GM19467 (cell line): ENCODE data around the gene DMGDH.
"Not testable (repeated sequence)": the region's sequence is repeated elsewhere in the genome, so short reads cannot be mapped to it uniquely, and the experiment has no call there.

ENCODE experiments used
- ATAC-seq: cut with Tn5 transposase; IDR thresholded peaks from one replicate; pipeline ENCODE4 v1.9.1; 2021; ENCODE audit warnings: mild to moderate bottlenecking, moderate library complexity; ENCODE audit not compliant: unreplicated experiment

Gene DMGDH

DNA sequence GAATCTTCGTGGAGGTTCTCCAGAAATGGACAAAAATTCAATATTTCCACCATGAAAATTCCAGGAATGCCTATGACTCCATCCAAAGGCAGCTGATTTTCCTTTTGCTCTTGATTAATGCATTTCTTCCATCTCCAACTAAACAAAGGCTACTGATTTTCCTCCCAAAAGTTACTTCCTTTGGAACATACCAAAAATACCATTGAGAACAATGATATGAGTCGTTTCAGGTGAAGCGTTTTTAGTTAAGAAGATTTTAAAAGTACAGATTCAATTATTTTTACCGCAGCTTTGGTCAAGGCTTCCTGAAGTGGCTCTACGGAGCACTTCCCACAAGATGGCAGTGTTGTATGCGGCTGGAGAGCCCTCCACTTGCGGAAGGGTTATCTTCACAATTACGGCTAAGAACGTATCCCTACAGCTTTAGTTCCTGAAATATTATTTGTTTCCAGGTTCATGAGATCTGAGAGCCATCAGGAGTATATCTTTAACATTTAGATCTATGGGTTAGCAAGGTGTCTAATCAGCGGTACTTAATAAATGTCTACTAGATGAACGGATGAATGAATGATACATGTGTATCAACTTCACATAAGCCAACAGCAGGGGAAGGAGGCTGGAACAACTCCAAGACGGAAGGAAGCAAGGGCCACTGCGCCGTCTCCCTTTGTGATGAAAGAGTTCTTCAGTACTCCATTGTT is 48.5 kb downstream of the DMGDH start:
- ATAC-seq, result no peak

DNA sequence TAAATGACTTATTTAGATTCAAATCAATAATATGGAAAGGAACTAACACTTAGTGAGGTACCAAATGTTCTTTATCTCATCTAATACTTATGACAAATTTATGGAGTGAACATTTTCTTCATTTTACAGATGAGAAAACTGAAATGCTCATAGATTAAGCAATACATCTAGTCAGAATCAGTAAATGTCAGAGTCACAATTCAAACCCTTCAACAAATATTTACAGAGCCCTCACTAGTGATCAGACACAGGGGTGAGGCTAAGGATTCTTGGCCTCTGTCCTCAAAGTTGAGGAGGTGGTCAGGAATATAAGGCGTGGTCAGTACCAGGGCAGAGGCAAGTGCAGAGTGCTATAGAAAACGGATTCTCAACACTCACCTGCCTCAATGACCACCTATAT is 54.8 kb downstream of the DMGDH start:
- ATAC-seq, result no peak

DNA sequence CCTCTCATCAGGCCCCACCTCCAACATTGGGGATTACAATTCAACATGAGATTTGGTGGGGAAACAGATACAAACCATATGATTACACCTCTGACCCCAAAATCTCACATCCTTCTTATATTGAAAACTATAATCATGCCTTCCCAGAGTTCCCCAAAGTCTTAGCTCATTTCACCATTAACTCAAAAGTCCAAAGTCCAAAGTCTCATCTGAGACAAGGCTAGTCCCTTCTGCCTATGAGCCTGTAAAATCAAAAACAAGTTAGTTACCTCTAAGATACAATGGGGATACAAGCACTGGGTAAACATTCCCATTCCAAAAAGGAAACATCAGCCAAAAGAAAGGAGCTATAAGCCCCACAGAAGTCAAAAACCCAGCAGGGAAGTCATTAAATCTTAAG is 57.6 kb downstream of the DMGDH start:
- ATAC-seq, result no peak

DNA sequence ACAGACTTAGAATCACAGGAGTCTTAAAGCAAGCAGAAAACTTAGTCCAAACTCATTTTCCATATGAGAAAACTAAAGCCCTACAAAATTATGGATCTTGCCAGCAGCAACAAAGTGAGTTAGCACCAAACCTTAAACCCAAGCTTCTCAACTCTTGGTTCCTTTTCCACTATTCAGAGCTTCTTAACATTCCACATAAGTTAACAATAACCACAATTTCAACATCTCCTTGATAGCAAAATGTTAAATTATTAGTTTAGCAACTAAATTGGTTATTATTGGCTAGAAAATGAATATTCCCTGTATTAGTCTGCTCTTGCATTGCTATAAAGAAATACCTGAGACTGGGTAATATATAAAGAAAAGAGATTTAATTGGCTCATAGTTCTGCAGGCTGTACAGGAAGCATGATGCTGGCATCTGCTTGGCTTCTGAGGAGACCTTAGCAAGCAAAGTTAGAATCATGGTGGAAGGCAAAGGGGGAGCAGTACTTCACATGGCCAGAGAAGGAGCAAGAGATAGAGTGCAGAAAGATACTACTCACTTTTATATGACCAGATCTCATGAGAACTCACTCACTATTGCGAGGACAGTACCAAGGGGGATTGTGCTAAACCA is 58.1 kb downstream of the DMGDH start:
- ATAC-seq, result no peak

DNA sequence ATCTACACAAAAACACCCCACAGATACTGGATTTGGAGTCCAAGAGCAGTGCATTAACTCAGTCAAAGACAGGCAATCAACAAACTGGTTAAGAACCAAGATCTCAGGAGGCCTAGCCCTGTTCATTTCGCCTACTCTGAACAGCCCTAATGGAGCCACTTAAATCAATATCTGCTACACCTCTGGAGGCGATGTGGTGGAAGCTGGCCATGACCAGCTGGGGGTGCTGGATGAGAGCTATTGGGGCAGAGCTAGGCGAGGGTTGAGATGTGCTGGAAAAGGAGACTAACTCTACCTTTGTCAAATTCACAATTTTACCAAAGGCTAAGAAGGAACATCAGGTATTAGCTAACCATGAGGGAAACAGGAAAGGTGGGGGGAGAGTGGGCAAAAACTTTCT is 61.1 kb downstream of the DMGDH start:
- no peak for ATAC-seq

DNA sequence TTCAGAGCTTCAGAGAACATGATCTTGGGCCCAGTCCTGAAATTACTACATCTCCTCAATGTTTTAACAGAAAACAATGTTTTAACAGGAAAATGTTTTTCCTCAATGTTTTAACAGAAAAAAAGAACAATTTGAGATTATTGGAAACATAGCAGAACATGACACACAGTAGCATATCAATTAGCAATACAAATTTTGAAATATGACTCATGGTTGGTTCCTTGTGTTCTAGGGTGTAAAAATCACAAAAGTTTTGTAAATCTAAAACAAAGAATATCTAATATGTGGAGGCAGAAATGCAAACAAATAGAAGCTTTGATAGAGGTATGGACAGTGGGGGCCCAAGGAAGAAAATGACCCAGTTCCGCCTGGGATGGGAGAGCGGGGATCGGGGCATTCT is 61.6 kb downstream of the DMGDH start:
- ATAC-seq, result no peak

DNA sequence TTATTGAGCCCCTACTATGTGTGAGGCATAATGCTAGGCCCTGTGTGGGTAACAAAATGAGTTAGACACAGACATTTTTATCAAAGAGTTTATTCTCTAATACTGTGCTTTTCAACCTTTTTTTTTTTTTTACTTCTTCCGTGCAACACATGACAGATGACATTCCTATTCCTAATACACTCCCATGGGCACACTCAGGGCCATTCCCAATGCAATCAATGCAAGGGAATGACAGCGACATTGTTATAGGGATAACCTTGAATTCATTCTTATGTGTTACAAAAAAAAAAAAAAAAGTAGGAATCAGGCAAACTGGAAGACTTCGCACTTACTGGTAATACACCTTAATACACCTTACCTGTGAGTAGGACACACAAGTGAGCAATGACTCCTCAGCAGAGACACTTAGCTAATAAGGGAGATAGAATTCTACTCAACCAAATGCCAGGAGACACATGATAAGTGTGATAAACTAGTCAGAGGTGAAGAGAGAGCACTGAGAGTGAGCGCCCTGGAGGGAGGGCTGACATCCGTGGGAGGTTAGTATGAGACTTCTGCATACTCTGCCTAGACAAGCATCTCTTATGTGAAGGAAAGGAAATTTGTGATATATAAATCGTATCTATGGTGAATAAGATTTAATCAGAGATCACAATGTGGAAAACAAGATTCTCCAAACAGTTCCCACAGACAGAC is 63.4 kb downstream of the DMGDH start:
- ATAC-seq, result no peak

DNA sequence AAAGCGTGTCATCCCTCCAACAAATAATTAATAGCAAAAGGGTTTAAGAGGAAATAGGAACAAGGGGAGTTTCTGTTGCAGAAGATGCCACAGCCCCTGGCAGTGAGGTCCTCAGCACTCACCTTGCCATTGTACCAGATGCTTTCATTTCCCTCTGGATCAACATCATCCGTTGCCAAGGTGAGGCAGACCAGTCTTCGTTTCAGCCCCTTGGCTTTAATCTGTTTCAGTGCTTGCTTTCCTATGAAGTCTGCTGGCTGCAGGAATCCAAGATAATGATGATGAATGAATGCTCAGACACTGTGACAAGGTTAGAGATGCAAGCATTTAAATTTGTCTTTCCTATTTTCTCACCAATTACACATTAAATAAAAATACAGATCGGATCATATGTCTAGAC is 64.3 kb downstream of the DMGDH start:
- no peak for ATAC-seq

DNA sequence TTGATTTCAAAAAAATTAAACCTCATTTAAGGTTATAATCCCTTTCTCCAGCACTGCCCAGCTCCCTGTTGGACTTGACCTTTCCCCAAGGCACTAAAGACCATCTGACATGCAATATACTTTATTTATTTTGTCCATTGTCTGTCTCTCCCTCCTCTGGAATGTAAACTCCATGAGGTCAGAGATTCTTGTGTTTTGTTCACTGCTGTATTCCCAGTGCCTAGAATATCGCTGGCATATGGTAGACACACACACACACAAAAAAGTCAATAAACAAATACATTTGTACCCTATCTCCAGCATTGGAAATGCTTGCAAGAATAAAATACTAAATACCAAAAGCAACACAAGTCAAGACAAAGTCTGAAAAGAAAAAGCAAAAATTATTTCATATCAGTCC is 67.1 kb downstream of the DMGDH start:
- ATAC-seq, result no peak

DNA sequence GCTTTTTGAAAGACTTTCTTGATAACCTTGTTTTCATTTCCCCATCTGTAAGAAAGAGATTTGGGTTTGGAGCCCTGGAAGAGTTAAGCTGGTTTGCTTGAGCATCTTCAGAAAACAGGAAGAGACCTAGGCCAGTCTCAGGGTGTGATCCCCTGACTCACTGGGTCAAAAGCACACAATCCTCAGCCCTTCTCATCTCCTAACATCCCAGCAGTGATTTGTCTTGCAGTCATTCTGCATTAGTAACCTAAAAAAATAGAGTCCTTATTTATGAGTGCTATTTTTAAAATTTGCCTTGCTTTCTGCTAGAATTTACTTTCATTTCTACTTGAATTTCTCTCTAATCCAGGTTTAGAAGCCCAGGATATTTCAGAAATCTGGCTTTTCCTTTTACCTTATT is 68.0 kb downstream of the DMGDH start:
- no peak for ATAC-seq

DNA sequence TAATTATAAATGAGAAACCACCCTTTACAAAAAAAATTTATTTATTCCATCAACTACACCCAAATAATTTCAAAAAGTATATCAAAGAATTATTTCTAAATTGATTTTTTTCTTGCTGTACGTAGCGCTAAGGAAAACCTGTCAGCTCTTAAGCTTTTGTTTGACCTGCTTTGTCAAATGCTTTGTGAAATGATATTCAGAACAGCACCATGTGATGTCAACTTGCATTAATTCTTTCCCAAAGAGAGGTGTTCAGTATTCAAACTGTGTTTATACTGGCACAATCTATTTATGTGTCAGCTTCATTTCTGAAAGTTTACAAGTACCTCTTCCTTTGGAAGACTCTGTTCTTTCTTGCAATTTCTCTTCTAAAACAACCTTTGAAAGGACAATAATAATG is 72.4 kb downstream of the DMGDH start:
- ATAC-seq, result no peak

DNA sequence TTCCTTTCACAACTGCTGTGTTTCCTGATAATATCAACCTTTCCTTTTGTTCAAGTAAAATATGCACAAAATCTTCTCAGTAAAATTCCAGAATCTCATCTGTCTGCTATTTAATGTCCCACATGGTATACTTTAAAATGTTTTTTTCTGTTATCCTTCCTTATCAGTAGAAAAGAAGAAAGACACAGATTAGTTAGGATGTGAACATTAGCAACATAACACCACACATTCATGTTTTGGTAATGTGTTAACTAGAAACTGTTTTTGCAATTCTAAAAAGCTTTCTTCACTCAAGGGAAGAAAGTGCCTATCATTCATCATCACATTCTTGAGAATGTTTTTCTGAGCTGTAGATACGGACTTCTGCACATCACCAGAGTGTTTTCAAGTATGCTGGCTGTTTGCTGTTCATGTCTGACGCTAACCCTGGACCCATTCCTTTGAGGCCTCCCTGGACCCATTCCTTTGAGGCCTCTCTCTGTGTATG is 73.9 kb downstream of the DMGDH start:
- ATAC-seq, result no peak

DNA sequence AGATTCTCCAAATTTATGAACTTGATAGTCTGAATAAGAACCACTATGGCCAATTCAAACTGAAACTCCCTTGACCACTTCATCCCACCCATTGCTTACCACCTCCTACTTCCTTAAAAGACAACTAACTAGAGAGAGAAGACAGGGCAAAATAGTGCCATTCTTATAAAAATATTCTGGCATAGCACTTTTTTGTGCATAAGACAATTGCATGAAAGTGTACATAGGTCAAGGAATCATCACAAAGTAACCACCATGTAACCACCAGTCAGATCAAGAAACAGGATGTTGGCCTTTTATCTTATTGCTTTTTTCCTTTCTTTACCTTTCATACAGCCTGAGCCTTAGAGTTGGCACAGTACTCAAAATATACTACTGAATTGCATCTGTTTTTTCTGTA is 76.3 kb downstream of the DMGDH start:
- no peak for ATAC-seq

DNA sequence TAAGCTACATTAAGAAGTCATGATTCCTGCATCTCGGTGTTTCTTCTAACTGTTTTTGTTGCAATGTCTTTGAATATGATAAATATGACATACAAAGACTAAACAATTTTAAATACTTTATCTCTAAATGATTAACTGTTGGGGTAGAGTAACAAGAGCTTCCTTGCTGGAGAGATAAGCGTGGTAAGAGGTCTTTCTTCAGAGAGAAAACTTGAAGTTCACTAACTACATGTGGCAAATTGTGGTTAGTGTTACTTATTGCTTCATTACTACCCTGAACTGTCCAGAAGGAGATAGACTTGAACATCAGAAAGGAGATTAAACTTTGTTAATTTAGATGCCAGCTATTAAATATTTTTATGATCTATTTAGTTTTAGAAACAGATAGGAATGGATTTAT is 77.3 kb downstream of the DMGDH start:
- no peak for ATAC-seq

DNA sequence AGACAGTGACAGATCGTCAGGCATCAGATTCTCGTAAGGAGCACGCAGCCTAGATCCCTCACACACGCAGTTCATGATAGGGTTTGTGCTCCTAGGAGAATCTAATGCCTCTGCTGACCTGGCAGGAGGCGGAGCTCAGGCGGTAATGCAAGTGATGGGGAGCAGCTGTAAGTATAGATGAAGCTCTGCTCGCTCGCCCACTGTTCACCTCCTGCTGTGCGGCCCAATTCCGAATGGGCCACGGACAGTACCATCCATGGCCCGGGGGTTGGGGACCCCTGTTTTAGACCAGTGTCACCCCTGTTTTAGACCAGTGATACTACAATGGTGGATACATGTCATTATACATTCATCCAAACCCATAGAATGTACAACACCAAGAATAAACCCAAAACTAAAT is 80.4 kb downstream of the DMGDH start:
- ATAC-seq, result no peak

DNA sequence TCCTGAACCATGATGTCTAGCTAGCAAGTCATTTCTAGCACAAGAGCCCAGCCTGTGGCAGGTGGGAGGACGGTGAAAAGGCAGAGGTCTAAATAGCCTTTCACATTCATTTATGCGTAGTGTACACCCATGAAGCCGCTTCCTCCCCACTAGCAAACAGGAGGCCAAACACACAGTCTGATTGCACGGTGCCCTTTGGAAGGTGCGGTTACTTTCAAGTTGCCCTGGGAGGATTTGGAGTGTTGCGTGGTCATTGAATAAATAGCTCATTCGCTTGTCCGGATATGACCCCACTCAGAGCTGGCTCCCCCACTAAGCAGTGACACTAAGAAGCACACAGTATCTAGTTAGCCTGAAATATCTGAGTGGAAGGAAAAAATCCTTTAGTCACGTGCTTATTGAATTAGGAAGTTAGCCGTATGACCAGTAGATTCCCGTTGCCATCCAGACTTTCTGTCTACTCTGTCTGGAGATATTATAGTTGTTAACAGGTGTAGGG is 83.7 kb downstream of the DMGDH start:
- ATAC-seq, result peak; percentile 44

DNA sequence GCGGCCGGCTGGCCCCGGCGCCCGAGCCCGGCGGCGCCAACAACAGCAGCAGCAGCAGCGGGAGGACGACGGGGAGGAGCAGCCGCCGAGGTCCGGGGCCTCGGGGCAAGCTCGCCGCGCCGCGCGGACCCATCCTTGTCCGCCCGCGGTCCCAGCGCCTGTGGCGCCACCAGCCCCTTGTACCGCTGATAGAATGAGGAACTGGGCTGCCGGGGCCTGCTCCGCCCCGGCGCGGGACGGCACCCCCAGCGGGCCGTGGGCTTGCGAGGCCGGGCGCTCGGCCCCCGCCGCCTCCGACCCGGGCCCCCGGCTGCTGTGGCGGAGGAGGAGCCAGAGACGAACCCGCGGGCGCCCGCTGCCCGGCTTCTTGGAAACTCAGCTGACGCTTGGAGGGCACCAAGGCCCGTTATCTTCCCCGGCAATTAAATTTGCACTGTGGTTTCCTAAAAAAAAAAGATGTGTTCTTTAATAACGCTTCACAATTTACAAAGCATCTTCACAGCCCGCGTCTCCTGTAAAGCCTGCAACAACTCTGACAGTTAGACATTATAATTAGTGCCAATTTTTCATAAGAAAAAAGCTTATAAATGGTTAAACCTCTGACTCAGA is 84.3 kb downstream of the DMGDH start, which contains the start of gene ARSB:
ARSB (minus strand) TSS at position 195 of the 609 bp plus-strand sequence; CDS start at position 133, 62 bp downstream.
- peak; percentile 35 for ATAC-seq

DNA sequence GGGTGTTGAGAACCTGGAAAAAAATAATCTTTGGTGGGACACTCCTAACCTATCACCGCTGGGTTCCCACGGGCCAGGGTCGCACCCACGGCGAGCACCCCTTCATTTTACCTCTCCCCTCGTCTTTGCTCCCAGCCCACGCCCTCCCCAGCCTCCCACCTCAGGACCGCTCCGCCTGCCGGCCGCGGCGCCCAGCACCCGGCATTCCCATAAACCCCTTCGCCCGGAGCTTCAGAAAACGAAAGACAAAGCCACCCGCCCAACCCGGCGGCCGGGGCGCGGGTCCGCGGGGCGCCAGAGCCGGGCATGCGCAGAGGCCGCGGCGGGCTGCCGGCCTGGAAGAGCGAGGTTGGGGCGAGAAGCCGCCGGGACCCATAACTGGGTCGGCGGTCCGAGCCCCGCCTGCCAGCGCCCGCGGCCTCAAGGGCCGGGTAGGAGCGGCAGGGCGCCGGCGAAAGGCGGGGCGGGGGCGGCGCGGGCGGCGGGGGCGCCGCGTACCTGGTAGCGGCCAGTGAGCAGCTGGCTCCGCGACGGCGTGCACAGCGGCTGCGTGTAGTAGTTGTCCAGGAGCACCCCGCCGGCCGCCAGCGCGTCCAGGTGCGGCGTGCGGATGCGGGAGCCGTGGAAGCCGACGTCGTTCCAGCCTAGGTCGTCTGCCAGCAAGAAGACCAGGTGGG is 84.9 kb downstream of the DMGDH start:
- ATAC-seq, result peak; percentile 46

DNA sequence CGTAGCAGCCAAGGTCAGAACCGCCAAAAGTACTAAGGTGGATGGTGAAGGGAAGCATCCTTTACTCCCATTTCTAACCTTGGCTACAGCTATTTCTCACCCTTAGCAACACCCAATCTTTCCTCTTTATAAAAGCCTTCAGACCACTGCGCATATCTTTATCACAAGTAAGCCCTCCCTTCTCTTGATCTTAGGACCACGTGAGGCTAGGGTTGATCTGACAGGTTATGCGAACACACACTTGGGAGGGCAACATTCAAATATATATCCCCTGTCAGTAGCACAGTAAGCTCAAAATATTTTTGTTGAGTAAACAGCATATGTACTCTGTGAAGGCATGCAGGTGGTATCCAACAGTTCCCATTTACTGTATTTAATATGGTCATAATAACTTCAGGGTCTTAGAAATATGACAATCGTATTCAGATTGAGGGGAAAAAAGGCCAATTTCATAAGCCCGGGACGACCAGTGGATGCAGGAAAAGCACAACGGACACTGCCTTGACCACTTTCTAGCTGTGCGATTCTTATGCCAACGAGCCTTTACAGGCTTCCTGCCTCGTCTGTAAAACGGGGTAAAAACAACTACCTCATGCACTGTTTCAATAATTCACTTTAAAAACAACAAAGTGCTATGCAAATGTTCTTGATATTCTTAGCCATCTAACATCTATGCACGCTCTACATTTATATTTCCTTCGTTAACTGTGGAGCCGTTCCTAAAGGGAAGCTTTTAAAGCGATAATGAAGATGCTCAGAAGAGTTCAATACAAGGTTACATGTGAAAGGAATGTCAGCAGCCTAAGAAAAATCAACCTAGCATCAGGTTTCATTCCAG is 85.7 kb downstream of the DMGDH start:
- ATAC-seq, result no peak

DNA sequence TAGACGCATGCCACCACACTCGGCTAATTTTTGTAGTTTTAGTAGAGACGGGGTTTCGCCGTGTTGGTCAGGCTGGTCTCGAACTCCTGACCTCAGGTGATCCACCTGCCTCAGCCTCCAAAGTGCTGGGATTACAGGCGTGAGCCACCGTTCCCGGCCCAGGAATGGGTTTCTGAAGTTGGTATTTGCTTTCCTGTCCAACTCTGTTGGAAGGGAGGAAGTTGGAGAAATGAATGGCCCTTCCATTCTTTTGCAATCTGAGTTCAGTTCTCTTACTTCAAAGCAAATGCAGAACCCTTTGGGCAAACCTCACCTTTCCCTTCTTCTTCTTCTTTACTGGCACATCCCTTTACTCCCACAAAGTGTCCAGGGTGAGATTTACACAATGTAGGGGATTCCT is 86.3 kb downstream of the DMGDH start:
- ATAC-seq, result not testable (repeated sequence)
